Neural cell (in vitro differentiated cells): ENCODE measurements around the gene PDYN.

ENCODE experiments used
- EP300 ChIP-seq: fragments of 450-650 bp; conservative IDR thresholded peaks from 2 replicates; pipeline ENCODE4 v1.6.1; 2014; ENCODE audit warnings: antibody characterized with exemption, mild to moderate bottlenecking, moderate library complexity; ENCODE audit not compliant: poor library complexity, severe bottlenecking
- EZH2 ChIP-seq: fragments of 200-600, 300-800 bp; shearing (Covaris generic), sonication (generic); IDR thresholded peaks from 2 replicates; pipeline ENCODE4 v1.6.1; 2014; ENCODE audit warnings: antibody characterized with exemption, low read length, borderline replicate concordance, mild to moderate bottlenecking; ENCODE audit not compliant: insufficient read depth, poor library complexity, severe bottlenecking
- MXI1 ChIP-seq: fragments of 450-650 bp; conservative IDR thresholded peaks from 2 replicates; pipeline ENCODE4 v1.6.1; 2014; ENCODE audit warnings: antibody characterized with exemption, mild to moderate bottlenecking; ENCODE audit not compliant: poor library complexity, severe bottlenecking
- POLR2AphosphoS5 ChIP-seq: IDR thresholded peaks from 2 replicates; pipeline ENCODE4 v1.6.1; 2012
- SMC3 ChIP-seq: fragments of 450-650 bp; conservative IDR thresholded peaks from 2 replicates; pipeline ENCODE4 v1.6.1; 2014; ENCODE audit warnings: antibody characterized with exemption, mild to moderate bottlenecking, moderate library complexity; ENCODE audit not compliant: poor library complexity
- TF ChIP-seq, protein P1 (sequence below): IDR thresholded peaks from 2 replicates; pipeline ENCODE4 v1.6.1; 2012; ENCODE audit warnings: borderline replicate concordance
- TF ChIP-seq, protein P2 (sequence below): fragments of 450-650 bp; IDR thresholded peaks from 2 replicates; pipeline ENCODE4 v1.5.1; 2014; ENCODE audit warnings: antibody characterized with exemption, mild to moderate bottlenecking, moderate library complexity; ENCODE audit not compliant: poor library complexity, severe bottlenecking

DNA sequence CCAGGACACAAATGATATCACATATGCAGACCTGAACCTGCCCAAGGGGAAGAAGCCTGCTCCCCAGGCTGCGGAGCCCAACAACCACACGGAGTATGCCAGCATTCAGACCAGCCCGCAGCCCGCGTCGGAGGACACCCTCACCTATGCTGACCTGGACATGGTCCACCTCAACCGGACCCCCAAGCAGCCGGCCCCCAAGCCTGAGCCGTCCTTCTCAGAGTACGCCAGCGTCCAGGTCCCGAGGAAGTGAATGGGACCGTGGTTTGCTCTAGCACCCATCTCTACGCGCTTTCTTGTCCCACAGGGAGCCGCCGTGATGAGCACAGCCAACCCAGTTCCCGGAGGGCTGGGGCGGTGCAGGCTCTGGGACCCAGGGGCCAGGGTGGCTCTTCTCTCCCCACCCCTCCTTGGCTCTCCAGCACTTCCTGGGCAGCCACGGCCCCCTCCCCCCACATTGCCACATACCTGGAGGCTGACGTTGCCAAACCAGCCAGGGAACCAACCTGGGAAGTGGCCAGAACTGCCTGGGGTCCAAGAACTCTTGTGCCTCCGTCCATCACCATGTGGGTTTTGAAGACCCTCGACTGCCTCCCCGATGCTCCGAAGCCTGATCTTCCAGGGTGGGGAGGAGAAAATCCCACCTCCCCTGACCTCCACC lies 56.4 kb downstream of the PDYN start:
- no peak for TF ChIP-seq MXI1
- TF ChIP-seq, protein P1, sequence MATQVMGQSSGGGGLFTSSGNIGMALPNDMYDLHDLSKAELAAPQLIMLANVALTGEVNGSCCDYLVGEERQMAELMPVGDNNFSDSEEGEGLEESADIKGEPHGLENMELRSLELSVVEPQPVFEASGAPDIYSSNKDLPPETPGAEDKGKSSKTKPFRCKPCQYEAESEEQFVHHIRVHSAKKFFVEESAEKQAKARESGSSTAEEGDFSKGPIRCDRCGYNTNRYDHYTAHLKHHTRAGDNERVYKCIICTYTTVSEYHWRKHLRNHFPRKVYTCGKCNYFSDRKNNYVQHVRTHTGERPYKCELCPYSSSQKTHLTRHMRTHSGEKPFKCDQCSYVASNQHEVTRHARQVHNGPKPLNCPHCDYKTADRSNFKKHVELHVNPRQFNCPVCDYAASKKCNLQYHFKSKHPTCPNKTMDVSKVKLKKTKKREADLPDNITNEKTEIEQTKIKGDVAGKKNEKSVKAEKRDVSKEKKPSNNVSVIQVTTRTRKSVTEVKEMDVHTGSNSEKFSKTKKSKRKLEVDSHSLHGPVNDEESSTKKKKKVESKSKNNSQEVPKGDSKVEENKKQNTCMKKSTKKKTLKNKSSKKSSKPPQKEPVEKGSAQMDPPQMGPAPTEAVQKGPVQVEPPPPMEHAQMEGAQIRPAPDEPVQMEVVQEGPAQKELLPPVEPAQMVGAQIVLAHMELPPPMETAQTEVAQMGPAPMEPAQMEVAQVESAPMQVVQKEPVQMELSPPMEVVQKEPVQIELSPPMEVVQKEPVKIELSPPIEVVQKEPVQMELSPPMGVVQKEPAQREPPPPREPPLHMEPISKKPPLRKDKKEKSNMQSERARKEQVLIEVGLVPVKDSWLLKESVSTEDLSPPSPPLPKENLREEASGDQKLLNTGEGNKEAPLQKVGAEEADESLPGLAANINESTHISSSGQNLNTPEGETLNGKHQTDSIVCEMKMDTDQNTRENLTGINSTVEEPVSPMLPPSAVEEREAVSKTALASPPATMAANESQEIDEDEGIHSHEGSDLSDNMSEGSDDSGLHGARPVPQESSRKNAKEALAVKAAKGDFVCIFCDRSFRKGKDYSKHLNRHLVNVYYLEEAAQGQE: no peak
- TF ChIP-seq EP300: no peak
- TF ChIP-seq, protein P2, sequence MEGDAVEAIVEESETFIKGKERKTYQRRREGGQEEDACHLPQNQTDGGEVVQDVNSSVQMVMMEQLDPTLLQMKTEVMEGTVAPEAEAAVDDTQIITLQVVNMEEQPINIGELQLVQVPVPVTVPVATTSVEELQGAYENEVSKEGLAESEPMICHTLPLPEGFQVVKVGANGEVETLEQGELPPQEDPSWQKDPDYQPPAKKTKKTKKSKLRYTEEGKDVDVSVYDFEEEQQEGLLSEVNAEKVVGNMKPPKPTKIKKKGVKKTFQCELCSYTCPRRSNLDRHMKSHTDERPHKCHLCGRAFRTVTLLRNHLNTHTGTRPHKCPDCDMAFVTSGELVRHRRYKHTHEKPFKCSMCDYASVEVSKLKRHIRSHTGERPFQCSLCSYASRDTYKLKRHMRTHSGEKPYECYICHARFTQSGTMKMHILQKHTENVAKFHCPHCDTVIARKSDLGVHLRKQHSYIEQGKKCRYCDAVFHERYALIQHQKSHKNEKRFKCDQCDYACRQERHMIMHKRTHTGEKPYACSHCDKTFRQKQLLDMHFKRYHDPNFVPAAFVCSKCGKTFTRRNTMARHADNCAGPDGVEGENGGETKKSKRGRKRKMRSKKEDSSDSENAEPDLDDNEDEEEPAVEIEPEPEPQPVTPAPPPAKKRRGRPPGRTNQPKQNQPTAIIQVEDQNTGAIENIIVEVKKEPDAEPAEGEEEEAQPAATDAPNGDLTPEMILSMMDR: no peak
- TF ChIP-seq POLR2AphosphoS5: no peak
- TF ChIP-seq SMC3: no peak
- no peak for TF ChIP-seq EZH2
